Esophagus muscularis mucosa (tissue), 4 donors: ENCODE measurements around the gene SH3BP5L.

Experiments used
- CTCF ChIP-seq, 3 experiments: fragments of 200-600 bp in 2 of 3; fragments of 450-650 bp in 1 of 3; sonication (generic) in 2 of 3; IDR thresholded peaks; one replicate each; pipeline ENCODE4 v1.5.1; 2017 to 2019; ENCODE audit warnings: antibody characterized with exemption in 3 of 3, mild to moderate bottlenecking in 2 of 3, moderate library complexity in 1 of 3
- EP300 ChIP-seq: sonication (generic); formaldehyde crosslinking; IDR thresholded peaks from one replicate; pipeline ENCODE4 v1.6.1; 2017; ENCODE audit warnings: antibody characterized with exemption
- POLR2A ChIP-seq: fragments of 450-650 bp; IDR thresholded peaks from one replicate; pipeline ENCODE4 v1.6.1; 2017; ENCODE audit warnings: antibody characterized with exemption, moderate library complexity, mild to moderate bottlenecking, low read depth
- POLR2AphosphoS5 ChIP-seq, 2 donors: sonication (generic); formaldehyde crosslinking; IDR thresholded peaks; one replicate each; pipeline ENCODE4 v1.6.1; 2017; ENCODE audit warnings: antibody characterized with exemption in 2 of 2

DNA sequence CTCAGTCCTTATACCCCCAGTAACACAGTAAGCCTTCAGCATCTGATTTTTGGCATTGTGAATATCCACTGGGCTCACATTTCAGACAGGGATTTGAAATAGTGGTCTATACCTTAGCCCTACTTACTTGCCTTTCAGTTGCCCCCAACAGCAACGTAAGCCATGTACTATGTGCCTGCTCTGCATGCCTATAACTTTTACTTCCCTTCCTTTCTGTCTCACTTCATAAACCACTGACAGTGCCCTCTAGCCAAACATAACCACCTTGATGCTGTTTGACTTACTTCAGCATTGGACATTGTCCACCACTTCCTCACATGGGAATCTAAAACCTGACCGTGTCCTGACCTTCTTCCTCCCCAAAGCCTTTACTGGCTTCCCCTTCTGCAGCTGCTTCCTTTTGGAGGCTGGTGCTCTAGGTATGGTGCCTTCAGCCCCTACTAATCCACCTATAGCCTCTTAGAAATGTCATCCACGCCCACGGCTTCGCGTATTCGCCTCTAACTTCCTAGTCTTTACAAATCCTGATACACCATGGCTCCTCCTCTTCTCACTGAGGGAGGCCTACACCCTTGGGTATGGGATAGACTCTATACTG lies 8.7 kb upstream of the SH3BP5L start:
- TF ChIP-seq CTCF (IDR thresholded peaks at IDR 0.05) (no peak), POLR2A (no peak), POLR2AphosphoS5 (IDR thresholded peaks at IDR 0.05) (peak in 1 of 2 donors; percentile 28), EP300 (no peak)
